ENCODE results near the gene ANKH.
"Not testable (repeated sequence)": the region's sequence is repeated elsewhere in the genome, so short reads cannot be mapped to it uniquely, and the experiment has no call there.

Gene ANKH

GRCh38 chr5:14824499-14824898 lies 47.1 kb downstream of the ANKH start:
- DNase-seq = no peak

- no peak for DNase-seq
Measured at GRCh38 chr5:14821100-14821845, 50.3 kb downstream of the ANKH start.

- no peak for DNase-seq
Measured at GRCh38 chr5:14818931-14819790, 52.4 kb downstream of the ANKH start.

- DNase-seq = not testable (repeated sequence)
Measured at GRCh38 chr5:14817762-14818136, 53.8 kb downstream of the ANKH start.

GRCh38 chr5:14816999-14817761 lies 54.4 kb downstream of the ANKH start:
- DNase-seq = no peak

- no peak for DNase-seq
Measured at GRCh38 chr5:14816374-14816998, 55.1 kb downstream of the ANKH start.

- no peak for DNase-seq
Measured at GRCh38 chr5:14813747-14814146, 57.8 kb downstream of the ANKH start.

GRCh38 chr5:14812166-14812565 lies 59.4 kb downstream of the ANKH start:
- no peak for DNase-seq

- DNase-seq = no peak
Measured at GRCh38 chr5:14810928-14811572, 60.5 kb downstream of the ANKH start.

GRCh38 chr5:14810282-14810681 lies 61.3 kb downstream of the ANKH start:
- no peak for DNase-seq

GRCh38 chr5:14809369-14810155 lies 62.0 kb downstream of the ANKH start:
- no peak for DNase-seq

- DNase-seq = no peak
Measured at GRCh38 chr5:14807471-14807870, 64.1 kb downstream of the ANKH start.

- no peak for DNase-seq
Measured at GRCh38 chr5:14806456-14806855, 65.1 kb downstream of the ANKH start.

GRCh38 chr5:14802541-14802940 lies 69.0 kb downstream of the ANKH start:
- no peak for DNase-seq

GRCh38 chr5:14801792-14802191 lies 69.8 kb downstream of the ANKH start:
- no peak for DNase-seq

- DNase-seq = not testable (repeated sequence)
Measured at GRCh38 chr5:14797385-14797784, 74.2 kb downstream of the ANKH start.

- DNase-seq = no peak
Measured at GRCh38 chr5:14794583-14795230, 76.9 kb downstream of the ANKH start.

- no peak for DNase-seq
Measured at GRCh38 chr5:14793851-14794250, 77.7 kb downstream of the ANKH start.

GRCh38 chr5:14790911-14791310 lies 80.7 kb downstream of the ANKH start:
- no peak for DNase-seq

- no peak for DNase-seq
Measured at GRCh38 chr5:14790220-14790619, 81.4 kb downstream of the ANKH start.
